Mesenteric fat pad (tissue), 1 donor: ENCODE data around the gene FYN. TPM values are rescaled to one million over a fixed set of nuclear protein-coding genes. Genes with fewer than 3 reads are reported as not detected.

ENCODE experiments used
- DNase-seq: peaks from one replicate; pipeline ENCODE4 v3.0.0-alpha.2; 2020; ENCODE audit warnings: low spot score
- total RNA-seq: library from RNA; stranded (reverse); fragmentation: NEBNext Ultra II Directional; extraction: Animal tissue kit (Norgen Biotek cat#: 25700); gene quantifications from one replicate; pipeline ENCODE4 v1.2.1, GENCODE V29; 2021
- donor health status: DM: yes; HTN: yes; CAD: no.

FYN gene
- total RNA-seq, 1 donor from 2014 or later, result 183 TPM

DNA sequence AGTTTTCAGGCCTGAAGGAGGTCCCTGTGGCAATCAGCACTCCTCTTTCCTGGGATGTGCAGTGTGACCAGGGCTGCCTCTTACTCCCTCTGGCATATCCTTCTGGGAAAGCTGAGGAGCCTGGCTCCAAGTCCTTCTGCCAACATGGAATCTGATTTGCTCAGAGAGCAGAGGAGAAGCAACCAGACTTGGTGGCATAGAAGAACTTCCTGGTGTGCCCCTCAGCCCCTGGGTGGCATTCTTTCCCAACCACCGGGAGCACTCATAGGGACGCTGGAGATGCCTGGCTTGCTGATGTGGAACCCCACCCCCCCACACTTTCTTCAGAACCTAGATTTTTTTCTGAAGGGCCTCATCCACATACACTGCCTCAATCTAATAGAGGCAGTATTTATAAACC, 160.0 kb downstream of the FYN start:
- no peak for DNase-seq

DNA sequence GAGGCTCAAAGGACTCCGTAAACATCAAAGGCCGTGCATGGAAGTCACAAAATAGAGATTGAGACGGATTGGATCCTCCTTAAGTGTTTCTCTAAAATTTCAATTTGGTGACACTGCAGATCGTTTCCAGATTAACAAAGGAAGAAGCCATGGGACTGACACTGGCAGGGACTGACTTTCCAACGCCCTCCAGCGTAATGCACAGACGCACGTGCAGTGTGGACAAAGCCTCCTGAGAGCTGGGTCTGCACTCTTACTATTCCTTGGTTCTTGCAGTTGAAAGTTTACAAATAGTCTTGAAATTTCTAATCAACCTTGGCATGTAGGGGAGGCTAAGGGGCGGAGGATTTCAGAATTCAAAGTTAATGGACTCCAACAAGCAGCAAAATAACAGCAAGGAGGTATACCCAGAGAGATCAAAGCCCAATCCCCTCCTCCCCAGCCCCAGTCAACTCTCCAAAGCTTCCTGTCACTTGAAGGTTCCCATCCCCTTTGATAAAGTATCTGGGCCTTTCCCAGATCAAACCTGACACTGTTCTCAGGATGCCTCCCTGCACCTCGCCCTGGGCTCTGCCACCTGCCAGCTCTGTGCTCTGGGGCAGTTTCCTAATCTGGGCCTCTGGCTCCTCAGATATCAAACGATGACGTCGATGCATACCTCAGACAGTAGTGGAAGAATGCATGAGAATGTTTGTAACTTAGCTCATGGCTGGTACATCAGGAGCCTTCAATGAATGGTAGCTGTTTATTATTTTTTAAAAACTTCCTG, 161.1 kb downstream of the FYN start:
- DNase-seq, result no peak

DNA sequence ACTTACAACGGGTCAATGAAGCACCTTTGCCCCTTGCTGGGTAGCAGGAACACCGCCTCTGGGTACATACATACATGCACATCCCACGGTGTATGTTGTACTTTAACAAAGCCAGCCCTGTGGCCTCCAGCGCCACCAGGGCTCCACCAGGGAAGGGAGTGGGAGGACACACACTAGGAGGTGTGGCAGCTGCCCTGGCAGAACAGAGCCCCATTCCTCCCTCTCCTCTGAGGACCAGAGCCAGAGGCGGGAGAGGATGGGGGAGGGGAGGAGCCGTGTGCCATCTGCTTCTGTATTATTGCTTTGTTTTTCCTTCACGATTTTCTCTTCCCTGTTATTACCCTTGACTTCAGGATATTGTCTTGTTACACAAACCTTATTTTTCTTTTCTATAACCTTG, 161.8 kb downstream of the FYN start:
- no peak for DNase-seq

DNA sequence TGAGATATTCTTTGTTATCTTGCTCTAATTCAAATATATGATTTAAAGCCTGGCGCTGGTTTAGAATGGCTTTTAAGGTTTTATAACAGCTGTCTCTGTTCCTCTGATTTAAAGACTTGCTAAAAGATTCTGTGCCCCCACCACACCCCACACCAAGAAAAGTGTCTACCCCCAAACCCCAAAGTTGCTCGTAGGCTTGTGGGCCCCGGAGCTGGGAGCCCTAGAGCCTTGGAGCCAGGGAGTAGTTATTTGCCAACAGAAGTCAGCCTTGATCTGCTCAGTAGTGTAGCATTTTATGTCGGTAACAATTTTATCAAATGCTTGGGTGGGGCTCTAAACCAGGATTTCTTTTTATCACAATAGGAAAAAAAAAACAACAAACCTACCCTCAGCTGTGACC, 162.3 kb downstream of the FYN start:
- no peak for DNase-seq

DNA sequence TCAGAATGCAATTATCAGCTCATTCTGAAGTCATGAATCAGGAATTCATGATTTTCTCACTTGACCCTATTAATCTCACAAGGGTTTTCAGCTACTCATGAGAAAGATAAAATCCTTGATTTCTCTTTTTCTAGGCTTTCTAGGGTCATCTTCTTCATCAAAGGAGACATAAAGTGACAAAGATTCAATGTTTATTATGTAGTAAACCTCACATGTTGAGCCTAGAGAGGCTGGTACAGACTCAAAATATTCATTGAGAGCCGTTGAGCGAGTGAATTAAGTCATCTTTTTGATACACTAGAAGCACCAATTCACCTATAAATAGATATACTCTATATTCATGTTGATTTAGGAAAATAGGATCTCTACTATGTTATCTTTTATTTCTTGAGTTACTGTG, 162.8 kb downstream of the FYN start:
- no peak for DNase-seq

DNA sequence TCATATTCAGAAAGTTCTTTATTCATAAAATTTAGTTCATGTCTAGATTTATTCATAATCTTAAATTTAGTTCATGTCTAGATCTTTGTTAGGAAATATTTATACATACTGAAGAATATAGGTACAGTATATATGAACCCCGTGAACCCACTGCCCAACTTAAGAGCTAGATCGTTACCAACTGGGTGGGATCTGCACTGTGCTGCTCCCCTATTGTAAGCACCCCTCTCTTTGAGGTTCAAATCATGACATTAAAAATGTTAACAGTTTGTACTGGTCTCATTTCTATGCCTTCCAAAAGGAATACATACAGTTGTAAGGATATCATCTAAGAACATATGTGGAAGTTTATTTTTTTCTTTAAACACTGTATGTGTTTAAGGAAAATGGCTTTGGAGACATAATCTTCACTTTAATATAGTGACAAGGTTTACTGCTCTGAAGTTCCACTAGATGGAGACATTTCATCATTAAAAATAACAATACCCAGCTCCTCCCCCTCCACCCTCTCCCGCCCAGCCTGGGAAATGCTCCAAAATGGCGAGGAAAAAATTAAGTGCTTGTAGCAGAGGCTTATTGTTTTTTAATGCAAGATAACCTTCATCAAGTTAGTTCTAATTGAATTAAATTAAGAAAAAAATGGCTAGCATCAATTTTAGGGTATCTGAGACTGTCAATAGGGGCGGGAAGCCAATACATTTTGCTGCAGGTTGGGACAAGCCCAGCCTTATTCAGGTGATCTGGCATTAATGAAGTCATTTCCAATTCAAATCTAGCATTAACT, 163.4 kb downstream of the FYN start:
- no peak for DNase-seq

DNA sequence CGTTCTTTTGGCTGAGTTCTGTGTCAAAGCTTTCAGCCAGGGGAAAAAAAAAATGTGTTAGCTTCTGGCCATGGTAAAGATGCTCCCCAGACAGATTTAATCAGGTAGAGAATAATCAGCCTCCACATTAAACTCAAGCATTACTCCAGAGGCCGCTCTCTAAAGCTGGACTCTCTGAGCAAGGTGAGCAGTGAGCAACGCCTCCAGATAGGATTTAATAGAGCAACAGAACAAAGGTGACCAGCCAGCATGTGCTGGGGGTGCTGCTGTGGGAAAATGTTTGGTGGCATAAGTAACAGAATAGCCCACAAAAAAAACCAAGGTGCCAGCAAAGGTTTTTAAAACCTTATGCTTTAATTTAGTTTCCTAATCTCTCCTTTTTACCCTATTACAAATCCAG, 164.1 kb downstream of the FYN start:
- no peak for DNase-seq

DNA sequence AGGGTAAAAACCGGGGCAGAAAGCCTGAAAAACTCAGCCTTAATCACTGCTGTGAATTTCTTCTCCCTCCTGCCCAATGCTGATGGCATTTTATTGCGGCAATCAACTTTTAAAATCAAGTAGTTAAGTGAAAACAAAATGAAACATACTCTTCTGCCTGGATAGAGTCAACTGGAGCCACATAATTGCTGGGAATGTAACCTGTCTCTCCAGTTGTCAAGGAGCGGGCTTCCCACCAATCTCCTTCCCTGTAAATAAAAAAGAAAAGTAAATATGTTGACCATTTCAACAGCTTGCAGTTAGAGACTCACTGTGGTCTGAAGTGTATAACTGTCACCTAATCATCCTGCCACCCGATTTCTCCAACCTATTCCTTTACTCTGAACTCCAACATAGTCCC, 165.5 kb downstream of the FYN start:
- DNase-seq, result no peak

DNA sequence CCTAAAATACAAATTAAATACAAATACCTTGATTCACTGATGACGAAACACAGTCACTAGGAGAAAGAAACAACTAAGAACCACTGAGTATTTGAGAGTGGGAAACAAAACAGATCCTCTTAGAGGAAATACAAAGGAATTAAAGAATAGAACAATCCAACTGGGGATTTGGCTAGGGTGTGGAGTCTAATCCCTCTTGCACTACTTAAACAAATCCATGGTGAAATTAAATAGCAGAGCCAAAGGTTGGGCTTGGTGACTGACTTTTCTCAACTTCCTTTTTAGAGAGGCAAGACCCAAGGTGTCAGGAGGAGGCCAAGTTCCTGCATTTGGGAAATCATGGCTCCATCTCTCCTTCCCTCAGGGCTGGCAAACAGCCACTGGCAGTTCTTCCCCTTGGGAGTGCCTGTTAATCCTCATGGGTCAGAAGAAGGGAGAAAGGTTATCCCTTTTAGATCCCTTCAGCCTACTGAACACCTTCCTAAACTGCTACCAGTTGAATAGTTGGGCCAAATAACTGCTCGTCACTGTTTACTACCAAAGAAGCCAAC, 166.3 kb downstream of the FYN start:
- no peak for DNase-seq

DNA sequence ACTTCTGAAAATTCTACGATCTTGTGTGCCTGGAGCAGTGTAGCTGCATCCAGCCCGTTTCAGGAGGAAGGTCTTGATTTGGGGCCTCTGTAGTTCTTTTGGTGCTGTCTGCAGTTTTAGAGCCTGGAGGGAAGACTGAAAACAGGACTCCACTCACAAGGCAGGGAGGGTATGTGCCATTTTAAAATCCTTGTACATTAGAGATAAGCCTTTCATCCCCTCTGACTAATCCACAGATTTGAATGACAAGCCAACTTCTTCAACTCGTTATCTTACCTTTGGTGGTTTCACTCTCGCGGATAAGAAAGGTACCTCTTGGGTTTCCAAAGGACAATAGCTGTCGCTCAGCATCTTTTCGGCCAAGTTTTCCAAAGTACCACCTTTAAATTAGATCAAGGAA, 169.5 kb downstream of the FYN start:
- DNase-seq, result no peak

DNA sequence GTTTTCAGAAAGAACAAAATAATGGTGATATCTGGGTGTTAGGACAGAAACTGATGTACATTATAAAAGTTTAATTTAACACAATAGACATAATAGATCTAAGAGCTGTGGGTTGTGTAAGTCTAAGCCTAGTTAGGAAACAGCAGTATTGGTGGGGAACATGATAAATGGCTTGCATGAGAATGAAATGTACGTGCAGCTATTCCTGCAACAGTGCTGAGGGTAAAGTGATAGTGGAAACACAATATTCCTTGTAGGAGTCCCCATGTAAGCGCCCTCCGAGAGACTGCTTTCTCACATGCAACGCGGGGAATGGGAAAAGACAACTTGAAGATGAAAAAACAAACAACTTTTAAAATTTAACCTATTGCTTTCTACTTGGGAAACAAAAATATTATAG, 171.0 kb downstream of the FYN start:
- DNase-seq, result no peak

DNA sequence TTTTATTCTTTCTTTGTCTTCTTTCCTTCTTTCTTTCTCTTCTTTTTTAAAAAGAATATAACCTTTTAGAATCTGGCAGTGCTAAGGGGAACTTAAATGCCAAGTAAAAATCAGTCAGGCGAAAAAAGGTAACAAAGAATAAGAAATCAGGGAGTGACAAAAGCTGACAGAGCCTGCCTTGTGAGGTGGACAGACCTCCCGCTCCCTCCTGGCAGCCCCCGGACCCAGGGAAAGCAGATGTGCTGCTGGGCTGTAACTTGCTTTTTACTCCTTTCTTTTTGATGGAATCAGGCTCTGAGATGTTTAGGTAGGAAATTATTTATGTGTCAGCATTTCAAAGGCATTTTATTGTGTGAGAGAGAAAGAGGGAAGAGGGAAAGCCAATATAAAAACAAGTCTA, 172.1 kb downstream of the FYN start:
- DNase-seq, result no peak

DNA sequence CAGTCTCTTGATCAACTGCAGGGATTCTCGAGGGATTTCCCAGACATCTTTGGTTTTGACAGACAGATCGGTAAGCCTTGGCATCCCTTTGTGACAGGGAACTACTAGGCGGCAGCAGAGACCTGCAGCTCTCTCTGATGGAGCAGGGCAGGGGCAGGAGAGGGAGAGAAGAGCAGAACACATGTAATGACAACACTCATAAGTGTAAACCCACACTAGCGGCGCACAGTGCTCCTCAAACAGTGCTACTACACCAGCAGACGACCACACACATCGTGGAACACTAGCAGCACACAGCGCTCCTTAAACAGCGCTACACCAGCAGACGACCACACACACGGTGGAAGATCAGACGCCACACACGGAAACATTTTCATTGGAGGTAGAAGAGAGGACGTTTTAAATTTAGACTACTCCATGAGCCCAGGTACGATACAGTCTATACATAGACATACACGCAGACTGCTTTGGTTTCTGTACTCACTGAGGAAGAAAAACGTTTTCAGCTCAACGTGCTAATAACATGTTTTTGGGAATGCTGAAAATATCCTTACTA, 173.0 kb downstream of the FYN start:
- no peak for DNase-seq

DNA sequence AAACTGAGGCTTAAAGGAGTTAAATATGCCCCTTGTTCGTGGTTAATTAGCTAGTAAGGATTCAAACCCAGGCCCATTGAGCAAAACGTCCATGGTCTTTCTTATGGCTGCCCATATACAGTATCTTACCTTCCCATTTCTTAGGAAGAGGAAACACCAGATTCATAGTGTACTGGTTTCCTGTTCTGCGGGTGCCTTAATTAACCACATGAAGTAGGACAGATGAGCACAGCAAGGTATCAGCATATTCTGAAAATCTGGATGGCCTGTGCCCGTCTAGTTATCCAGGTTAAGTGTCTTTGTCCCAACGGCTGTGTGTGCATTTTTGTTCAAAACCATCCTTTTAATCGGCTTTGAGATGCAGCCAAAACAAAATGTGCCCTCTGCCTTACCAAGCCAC, 174.1 kb downstream of the FYN start:
- no peak for DNase-seq

DNA sequence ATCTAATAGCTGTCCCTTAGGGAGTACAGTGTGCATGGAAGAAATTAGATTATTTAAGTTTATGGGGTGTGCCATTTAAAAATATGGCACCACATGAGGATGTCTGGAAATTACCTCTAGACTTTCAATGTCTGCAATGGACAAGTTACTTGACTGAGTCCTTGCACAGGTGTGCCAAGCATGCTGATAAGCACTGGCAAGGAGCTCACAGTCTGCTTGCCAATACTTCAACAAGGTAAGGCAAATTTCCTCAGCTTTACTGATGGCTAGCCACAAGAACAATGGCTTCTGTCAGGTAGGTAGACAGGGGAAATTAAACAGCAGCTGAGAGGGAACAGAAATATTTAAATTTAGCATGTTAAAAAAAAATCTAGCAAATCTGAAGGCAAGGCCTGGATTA, 176.4 kb downstream of the FYN start:
- DNase-seq, result no peak

DNA sequence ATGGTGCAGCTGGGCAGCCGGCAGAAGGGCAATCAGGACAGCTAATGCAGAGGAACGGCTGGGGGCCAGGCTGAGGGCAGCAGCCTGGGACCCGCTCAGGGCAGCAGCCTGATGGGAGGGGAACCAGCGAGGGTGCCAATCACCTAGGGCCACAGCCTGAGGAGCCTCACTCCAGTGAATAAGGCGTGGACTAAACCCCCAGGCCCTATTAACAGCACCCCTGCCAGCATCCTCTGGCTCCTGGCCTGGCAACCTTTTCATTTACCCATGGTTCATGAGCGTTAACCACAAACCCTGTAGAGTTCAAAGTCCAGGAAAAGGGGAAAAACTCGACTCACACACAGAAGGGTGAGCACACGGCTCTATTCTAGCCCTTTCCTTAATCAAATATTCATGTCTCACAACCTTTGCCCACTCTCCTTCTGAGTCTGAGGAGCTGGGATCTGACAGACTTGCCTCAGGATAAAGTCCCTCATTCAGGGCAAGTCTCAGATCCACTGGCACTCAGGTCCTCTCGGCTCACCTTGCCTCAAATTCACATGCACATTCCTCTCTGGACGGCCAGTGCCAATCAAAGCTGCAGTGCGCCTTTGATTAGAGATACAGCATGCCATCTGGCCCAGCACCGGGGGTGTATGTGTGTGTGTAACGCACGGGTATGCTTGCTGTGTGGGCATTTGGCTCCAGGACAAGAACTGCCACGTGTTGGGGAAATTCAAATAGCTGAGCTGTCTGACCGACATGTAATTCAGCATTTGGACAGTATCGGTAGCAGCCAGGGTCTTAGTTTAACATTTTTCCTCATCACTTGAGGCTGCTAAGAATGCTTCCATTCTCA, 180.7 kb downstream of the FYN start:
- DNase-seq, result no peak

DNA sequence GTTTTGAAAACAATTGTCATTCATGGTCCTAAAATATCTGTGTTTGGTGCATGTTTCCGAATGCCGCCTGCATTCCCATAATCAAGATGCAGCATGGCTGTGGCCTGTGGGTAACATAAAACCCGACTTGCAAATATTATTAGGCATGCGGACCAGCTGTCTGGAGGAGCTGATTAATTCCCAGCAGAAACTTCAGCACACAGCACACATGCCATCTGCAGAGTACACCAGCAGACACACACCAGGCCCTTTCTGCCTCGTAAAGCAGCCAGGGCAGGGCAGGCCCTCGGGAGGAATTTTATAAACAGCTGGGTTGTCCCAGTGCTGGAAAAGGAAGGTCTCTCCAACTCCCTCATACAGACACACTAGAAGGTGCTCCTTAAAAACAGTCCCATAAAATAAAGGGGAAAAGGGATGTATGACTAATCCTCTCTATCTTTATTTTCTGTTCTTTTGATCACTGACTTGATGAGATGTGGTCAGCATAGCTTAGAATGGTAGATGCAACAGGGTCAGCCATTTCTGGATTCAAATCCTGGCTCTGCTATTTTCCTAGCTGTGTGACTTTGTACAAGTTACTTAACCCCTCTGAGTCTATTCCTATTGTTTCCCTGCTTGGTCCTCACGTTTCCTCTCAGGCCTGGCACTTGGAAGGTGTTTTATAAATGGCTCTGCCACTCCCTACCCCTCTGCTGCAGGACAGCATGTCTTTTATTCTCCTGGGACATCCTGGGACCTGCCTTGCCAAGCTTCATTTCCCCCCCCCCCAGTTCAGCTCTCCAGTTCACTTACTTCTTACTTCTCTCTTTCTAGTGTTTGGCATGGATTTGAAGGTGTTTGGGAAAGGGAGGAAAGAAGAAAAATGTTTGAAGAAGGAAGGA, 181.7 kb downstream of the FYN start:
- DNase-seq, result no peak

DNA sequence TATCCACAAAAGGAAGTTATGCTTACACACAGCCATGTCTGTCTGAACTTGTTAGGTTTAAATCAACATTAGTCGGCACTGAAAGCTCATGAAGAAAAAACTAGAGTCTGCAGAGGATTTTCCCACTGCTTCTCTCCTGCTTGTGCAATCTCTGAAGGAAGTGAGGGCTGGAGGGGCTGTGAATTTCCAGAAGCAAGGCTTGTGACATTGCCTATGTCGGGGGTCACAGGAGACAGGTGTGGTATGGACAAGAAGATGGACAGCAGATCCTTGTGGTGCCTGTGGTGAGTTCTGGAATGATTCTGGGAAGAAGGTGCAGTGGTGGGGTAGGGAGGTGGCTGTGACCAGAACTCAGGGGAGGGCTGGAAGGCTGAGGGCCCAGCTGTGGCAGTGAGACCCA, 183.3 kb downstream of the FYN start:
- no peak for DNase-seq

DNA sequence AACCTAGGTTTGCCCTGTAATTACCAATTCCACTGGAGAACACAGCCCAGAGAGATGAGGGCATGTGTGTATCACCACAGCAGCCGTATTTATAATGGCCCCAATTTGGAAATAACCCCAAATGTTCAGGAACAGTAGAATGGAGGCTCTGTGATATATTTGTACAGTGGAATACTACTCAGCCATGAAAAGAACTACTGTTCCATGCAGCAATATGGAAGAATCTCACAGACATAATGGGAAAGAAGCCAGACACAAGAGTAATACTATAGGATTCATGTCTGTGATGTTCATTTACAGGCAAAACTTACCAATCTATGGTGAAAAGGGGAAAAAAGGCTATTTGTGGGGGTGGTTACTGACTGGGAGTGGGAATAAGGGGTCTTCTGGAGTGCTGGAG, 183.8 kb downstream of the FYN start:
- DNase-seq, result no peak

DNA sequence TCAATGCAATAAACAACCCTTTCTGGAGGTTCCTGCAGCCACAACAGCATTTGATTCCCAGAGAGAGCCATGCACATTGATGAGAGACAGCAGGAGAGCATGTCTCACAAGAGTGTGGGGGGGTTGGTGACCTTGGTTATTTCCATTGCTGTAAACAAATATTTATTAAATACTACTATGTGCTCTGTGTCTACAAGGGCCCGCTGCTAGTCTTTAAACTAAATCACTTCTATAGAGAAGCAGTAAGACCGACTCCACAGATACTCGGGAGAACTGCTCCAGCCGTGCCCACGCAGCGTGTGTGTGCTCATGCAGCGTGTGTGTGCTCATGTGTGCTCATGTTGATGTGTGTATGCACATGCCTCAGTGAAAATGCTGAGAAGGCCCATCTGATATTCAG, 184.9 kb downstream of the FYN start:
- no peak for DNase-seq
